Measurements from ENCODE around the gene SMARCAL1.

The SMARCAL1 gene

DNA sequence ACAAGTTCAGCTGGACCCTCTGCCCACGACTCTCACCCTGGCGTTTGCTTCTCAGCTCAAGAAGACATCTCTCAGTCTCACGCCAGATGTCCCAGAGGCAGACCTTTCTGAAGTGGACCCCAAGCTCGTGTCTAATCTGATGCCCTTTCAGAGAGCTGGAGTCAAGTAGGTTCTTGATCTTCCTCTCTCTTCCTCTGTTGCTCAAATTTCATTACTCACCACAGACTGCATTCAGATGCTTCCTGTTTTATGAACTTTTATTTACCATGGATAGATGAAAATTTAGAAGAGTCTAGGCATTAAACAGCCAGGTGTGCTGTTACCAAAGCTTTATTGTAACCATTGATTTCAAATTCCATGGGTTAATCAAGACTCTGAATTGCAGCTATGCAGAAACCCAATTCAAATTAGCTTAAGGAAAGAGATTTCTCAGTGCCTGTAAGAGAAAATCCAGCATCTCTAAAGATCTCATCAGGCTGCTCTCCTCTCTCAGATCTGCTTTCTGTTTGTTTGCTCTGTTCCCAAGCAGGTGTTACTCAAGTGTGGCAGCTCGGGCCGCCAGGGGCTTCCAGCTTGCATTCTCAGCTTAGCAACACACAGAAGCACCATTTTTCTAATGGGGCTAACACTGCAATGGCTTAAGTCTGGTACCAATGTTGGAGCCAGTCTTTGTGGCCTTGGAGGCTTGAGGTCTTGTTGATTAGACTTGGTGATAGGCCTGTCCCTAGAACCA, 16.5 kb downstream of the SMARCAL1 start:
- Mint-ChIP-seq H3K36me3 (ENCODE audit: low read depth) (peaks cover 71% of the 10 kb centered on the region), H3K27me3 (ENCODE audit: low read depth) (no peaks in the 10 kb centered on the region), H3K4me1 (ENCODE audit: low read depth) (no peaks in the 10 kb centered on the region), H3K27ac (no peak overlapping the region), H3K4me3 (no peak overlapping the region), H3K9me3 (peaks cover 6% of the 10 kb centered on the region)
- no peak for DNase-seq (ENCODE audit: low spot score)

DNA sequence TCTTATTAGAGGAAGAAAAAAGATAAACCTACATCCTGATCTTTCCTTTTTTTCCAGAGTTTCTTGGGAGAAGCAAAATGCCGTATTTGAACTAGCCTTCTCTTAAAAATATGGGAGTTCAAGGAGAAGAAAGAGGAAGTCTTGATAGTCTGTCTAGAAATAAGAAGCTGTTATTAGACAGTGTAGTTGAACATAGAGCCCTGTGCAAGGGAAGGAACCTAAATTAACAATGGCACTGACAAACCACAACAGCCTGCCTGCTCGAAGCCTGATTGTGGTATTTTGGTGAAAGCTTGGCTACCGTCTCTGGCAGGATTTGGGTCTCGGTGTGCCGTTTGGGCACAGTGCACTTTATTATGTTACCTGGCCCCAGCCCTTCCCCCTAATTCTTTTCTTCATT, 17.1 kb downstream of the SMARCAL1 start:
- Mint-ChIP-seq H3K4me1 (ENCODE audit: low read depth) (no peaks in the 10 kb centered on the region), H3K27ac (no peak overlapping the region), H3K36me3 (ENCODE audit: low read depth) (peaks cover 69% of the 10 kb centered on the region), H3K27me3 (ENCODE audit: low read depth) (no peaks in the 10 kb centered on the region), H3K9me3 (peaks cover 6% of the 10 kb centered on the region), H3K4me3 (no peak overlapping the region)
- no peak for DNase-seq (ENCODE audit: low spot score)

DNA sequence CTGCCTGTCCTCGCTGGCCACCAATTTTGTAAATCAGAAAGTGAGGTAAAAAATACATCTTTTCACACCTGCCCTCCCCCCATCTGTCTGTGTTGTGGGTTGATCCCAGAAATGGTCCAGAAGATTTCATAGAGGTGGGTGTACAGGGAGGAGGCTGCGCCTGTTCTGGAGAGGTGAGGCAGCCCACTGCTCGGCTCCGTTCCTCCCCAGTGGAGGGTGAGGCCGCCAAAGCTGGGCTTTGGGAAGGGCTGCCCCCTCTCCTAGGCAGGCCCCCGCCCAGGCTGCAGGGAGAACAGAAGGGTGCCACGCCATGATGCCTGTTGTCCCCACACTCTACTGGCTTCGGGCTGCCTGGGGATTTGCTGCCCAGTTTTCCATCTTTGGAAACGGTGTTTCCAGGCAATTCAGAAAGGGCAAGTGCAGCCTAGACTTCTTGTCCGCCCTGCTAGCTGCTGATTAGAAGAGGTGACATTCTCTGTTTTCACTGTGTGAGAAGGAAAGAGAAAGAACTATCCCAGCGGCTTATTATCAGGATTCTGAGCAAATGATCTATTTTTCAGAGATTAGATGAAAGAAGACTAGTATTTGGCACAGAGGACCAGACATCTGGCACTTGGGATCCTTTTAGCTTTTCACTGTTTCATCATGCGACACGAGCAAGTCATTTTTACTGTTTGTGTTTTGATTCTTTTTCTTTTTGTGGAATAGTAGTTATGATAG, 18.7 kb downstream of the SMARCAL1 start:
- H3K4me3 Mint-ChIP-seq: no peak overlapping the region
- H3K27ac Mint-ChIP-seq: no peak overlapping the region
- no peaks in the 10 kb centered on the region for H3K4me1 Mint-ChIP-seq (ENCODE audit: low read depth)
- no peaks in the 10 kb centered on the region for H3K27me3 Mint-ChIP-seq (ENCODE audit: low read depth)
- no peak for DNase-seq (ENCODE audit: low spot score)
- H3K9me3 Mint-ChIP-seq: no peaks in the 10 kb centered on the region
- peaks cover 63% of the 10 kb centered on the region for H3K36me3 Mint-ChIP-seq (ENCODE audit: low read depth)

DNA sequence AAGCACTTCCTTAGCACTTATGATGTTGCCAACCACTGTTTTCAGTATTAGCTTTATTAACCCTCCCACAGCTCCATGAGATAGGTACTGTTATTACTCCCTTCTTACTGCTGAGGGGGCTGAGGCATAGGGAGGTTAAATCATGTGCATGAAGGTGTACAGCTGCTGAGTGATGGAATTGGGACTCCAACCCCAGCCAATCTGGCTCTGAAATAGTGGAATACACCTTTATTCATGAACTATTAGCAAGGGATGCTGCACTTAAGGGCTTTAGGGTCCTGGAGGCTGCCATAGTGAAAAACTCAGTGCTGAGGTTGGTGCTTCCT, 19.2 kb downstream of the SMARCAL1 start:
- Mint-ChIP-seq H3K9me3 (no peaks in the 10 kb centered on the region), H3K27me3 (ENCODE audit: low read depth) (no peaks in the 10 kb centered on the region), H3K27ac (no peak overlapping the region), H3K4me1 (ENCODE audit: low read depth) (no peaks in the 10 kb centered on the region), H3K4me3 (no peak overlapping the region), H3K36me3 (ENCODE audit: low read depth) (peaks cover 63% of the 10 kb centered on the region)
- DNase-seq (ENCODE audit: low spot score): no peak

DNA sequence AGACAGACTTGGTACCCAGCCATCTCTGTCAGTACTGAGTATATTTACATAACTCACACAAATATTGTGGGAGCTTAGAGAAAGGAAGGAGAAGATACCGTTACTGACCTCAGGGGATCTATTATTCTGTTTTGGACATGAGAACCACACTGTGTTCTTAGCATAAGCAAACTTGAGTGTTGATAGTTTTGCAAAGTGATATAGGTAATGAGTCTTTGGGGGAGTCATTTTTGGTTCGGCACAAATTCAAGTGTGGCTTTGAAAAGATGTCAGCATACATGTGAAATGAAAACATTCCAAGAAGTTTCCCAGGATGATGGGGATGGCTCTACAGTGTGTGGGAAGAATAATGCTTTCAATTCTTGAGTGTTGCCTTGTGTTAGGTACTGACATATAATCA, 24.1 kb downstream of the SMARCAL1 start:
- H3K27ac Mint-ChIP-seq: no peak overlapping the region

DNA sequence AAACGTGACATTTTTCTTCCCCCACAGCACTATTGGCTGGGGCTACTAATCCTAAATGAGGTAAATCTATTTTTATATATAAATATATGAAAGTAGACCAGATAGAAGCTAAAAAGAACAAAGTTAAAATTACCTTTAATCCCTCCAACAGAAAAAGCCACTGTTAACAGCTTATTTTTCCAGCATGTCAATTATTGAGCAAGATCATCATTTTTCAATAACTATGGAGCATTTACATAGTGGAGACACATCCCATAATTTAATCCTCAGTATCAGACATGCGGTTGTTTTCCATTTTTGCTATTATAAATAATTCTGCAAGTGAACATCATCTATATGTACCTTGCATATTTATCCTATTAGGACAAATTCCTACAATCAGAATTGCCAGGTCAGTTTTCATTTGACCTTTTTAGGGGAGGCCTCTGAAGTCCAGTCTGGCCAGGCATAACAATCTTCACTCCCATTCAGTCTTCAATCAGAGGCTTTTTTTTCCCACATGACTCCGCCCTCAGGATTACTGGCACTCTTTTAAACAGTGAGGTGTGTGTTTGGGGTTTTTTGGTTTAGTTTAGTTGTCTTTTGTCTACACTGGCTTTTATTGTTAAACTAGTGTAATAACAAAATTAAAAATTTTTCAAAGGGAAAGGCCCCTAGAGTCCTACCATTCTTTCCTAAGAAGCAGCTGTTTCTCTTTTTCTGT, 29.2 kb downstream of the SMARCAL1 start:
- no peaks in the 10 kb centered on the region for H3K9me3 Mint-ChIP-seq
- H3K4me1 Mint-ChIP-seq (ENCODE audit: low read depth): no peaks in the 10 kb centered on the region
- DNase-seq (ENCODE audit: low spot score): no peak
- no peak overlapping the region for H3K4me3 Mint-ChIP-seq
- peaks cover 22% of the 10 kb centered on the region for H3K36me3 Mint-ChIP-seq (ENCODE audit: low read depth)
- no peak overlapping the region for H3K27ac Mint-ChIP-seq
- no peaks in the 10 kb centered on the region for H3K27me3 Mint-ChIP-seq (ENCODE audit: low read depth)

More for the DNA sequence above, 24.1 kb downstream of the SMARCAL1 start:
- H3K4me3 Mint-ChIP-seq: no peak overlapping the region
- peaks cover 52% of the 10 kb centered on the region for H3K36me3 Mint-ChIP-seq (ENCODE audit: low read depth)
- H3K4me1 Mint-ChIP-seq (ENCODE audit: low read depth): no peaks in the 10 kb centered on the region
- DNase-seq (ENCODE audit: low spot score): no peak
- H3K9me3 Mint-ChIP-seq: no peaks in the 10 kb centered on the region
- H3K27me3 Mint-ChIP-seq (ENCODE audit: low read depth): no peaks in the 10 kb centered on the region

DNA sequence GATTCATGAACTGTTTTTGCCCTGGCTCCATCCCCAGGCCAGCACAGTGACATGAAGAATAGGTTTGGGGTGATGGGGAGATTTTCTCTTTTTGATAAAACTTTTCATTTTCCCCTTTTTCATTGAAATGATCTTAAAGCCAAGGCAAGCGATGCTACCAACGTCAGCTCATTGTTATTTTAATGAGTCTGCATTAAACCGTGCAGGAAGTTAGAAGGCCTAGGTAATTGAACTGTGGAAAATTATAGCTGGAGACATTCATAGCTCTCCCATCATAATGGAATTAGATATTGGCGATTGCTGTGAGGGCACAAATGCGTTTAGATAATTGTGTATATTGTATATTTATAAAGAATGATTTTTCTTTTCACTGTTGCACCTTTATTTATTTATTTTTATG, 33.2 kb downstream of the SMARCAL1 start:
- peaks cover 45% of the 10 kb centered on the region for H3K36me3 Mint-ChIP-seq (ENCODE audit: low read depth)
- no peak overlapping the region for H3K4me3 Mint-ChIP-seq
- H3K27me3 Mint-ChIP-seq (ENCODE audit: low read depth): no peaks in the 10 kb centered on the region
- H3K9me3 Mint-ChIP-seq: peaks cover 5% of the 10 kb centered on the region
- no peak overlapping the region for H3K27ac Mint-ChIP-seq
- no peaks in the 10 kb centered on the region for H3K4me1 Mint-ChIP-seq (ENCODE audit: low read depth)
- DNase-seq (ENCODE audit: low spot score): no peak

DNA sequence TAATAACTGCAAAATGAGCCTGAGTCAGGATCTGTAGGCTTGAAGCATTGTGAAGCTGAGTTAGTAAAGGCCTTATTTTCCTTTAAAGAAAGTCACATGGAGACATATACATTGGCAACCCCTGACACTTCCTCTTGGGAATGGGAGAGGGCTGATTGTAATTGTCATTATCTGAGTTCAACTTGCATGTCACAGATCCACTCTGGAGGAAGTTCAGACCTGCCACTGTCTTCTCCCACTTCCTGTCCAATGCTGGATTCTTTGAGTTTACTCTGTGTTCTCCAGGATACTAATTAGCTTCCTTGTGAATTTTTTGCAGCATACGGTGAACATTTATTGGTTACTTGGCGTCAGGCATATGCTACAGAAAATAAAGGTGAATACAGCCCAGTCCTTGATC, 34.1 kb downstream of the SMARCAL1 start:
- H3K9me3 Mint-ChIP-seq: peaks cover 5% of the 10 kb centered on the region
- no peaks in the 10 kb centered on the region for H3K27me3 Mint-ChIP-seq (ENCODE audit: low read depth)
- no peak overlapping the region for H3K4me3 Mint-ChIP-seq
- no peak overlapping the region for H3K27ac Mint-ChIP-seq
- DNase-seq (ENCODE audit: low spot score): no peak
- H3K36me3 Mint-ChIP-seq (ENCODE audit: low read depth): peaks cover 47% of the 10 kb centered on the region
- H3K4me1 Mint-ChIP-seq (ENCODE audit: low read depth): no peaks in the 10 kb centered on the region

DNA sequence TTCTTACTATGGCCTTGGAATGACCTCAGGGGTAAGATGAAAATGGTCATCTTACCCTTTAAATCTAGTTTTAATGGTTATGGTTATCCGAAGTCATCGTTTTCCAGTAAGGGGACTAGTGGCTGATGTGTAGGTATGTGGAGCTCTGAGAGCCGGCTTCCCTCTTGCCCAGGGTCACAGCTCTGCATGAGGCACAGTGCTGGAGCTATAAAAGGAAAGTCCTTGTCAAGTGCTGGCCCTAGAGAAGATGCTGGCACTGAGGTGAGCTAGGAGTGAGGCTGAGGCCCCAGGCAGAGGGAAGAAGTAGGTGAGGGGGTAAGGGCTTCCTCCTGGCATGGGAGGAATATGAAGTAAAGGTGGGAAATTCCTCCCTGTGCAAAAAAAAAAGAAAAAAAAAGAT, 35.0 kb downstream of the SMARCAL1 start:
- Mint-ChIP-seq H3K4me3 (no peak overlapping the region), H3K9me3 (peaks cover 5% of the 10 kb centered on the region), H3K36me3 (ENCODE audit: low read depth) (peaks cover 48% of the 10 kb centered on the region), H3K27ac (no peak overlapping the region), H3K4me1 (ENCODE audit: low read depth) (no peaks in the 10 kb centered on the region), H3K27me3 (ENCODE audit: low read depth) (no peaks in the 10 kb centered on the region)
- no peak for DNase-seq (ENCODE audit: low spot score)

DNA sequence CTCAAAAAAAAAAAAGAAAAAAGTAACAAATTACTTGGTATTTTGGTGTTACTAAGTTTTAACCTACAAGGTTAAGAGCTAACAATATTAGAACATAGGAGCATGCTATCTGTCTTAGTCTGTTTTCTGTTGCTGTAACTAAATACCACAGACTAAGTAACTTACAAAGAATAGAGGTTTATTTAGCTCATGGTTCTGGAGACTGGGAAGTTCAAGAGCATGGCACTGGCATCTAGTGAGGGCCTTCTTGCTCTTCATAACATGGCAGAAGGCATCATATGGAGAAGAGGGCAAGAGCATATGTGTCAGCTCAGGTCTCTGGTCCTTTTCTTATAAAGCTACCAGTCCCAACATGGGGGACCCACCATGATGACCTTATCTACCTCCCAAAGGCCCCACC, 36.5 kb downstream of the SMARCAL1 start:
- H3K36me3 Mint-ChIP-seq (ENCODE audit: low read depth): peaks cover 62% of the 10 kb centered on the region
- no peak overlapping the region for H3K4me3 Mint-ChIP-seq
- no peak overlapping the region for H3K27ac Mint-ChIP-seq
- no peaks in the 10 kb centered on the region for H3K27me3 Mint-ChIP-seq (ENCODE audit: low read depth)
- no peaks in the 10 kb centered on the region for H3K4me1 Mint-ChIP-seq (ENCODE audit: low read depth)
- peaks cover 5% of the 10 kb centered on the region for H3K9me3 Mint-ChIP-seq
- no peak for DNase-seq (ENCODE audit: low spot score)

DNA sequence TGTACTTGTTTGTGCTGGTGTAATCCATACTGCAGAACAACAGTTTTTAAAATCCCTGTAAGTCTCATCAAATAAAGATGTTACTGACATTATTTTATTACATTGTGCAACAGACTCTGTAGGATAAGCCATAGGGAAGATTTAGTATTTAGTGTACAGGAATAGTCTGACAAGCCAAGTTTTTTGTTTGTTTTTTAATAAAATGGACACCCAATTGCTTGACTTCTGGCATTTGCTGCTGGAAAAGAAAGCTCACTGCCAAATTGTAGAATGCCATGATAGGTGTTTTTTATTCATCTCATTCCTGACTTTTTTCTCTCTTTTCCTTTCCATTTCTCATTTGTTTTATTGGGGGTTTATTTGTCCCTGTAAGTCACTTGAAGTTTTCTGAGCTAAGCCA, 38.1 kb downstream of the SMARCAL1 start:
- H3K36me3 Mint-ChIP-seq (ENCODE audit: low read depth): peaks cover 74% of the 10 kb centered on the region
- H3K27me3 Mint-ChIP-seq (ENCODE audit: low read depth): no peaks in the 10 kb centered on the region
- no peak for DNase-seq (ENCODE audit: low spot score)
- no peaks in the 10 kb centered on the region for H3K4me1 Mint-ChIP-seq (ENCODE audit: low read depth)
- no peak overlapping the region for H3K27ac Mint-ChIP-seq
- peaks cover 5% of the 10 kb centered on the region for H3K9me3 Mint-ChIP-seq
- H3K4me3 Mint-ChIP-seq: no peak overlapping the region

DNA sequence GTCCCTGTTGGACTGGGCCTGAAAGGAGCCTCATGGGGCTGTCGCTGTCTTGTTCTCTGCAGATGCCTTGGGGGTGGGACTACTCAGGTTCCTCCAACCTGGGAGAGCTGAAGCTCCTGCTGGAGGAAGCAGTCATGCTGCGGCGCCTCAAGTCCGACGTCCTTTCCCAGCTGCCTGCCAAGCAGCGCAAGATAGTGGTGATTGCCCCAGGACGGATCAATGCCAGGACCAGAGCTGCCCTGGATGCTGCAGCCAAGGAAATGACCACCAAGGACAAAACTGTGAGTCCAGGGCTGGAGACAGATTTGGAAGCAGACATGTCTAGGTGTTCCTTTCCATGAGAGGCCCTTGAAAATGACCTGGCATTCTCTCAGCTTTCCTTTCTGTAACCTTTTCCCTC, 38.5 kb downstream of the SMARCAL1 start:
- Mint-ChIP-seq H3K9me3 (peaks cover 5% of the 10 kb centered on the region), H3K4me1 (ENCODE audit: low read depth) (no peaks in the 10 kb centered on the region), H3K27ac (no peak overlapping the region), H3K36me3 (ENCODE audit: low read depth) (peaks cover 78% of the 10 kb centered on the region), H3K4me3 (no peak overlapping the region), H3K27me3 (ENCODE audit: low read depth) (no peaks in the 10 kb centered on the region)
- no peak for DNase-seq (ENCODE audit: low spot score)

DNA sequence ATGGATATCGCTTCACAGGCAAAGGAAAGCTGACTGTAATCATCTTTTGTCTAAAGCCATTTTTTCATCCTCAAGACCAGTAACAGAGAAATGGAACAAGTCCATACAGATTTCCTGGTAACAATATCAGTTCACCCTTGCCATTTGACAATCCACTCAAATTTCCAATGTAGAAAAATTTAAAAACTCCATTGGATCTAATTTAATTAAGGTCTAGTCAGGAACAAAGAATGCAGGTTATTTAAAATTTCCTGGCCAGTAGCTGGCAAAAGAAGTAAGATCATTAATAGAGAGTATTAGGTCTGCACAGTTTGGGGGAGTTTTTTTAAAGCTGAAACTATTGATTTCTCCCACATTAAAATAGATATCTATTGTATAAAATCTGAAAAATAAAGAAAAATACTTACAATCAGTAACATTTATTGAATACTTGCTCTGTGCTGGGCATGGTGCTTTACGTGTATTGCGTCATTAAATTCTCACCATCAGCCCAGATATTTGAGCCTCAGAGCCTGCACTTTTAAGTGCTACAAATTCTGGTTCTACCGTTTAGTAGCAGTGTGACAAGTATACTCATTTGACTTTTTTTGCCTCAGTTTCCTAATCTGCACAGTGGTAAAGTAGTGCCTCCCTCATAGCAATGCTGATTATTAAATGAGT, 41.8 kb downstream of the SMARCAL1 start:
- no peaks in the 10 kb centered on the region for H3K27me3 Mint-ChIP-seq (ENCODE audit: low read depth)
- DNase-seq (ENCODE audit: low spot score): no peak
- H3K27ac Mint-ChIP-seq: no peak overlapping the region
- H3K36me3 Mint-ChIP-seq (ENCODE audit: low read depth): peaks cover 61% of the 10 kb centered on the region
- no peaks in the 10 kb centered on the region for H3K9me3 Mint-ChIP-seq
- no peak overlapping the region for H3K4me3 Mint-ChIP-seq
- no peaks in the 10 kb centered on the region for H3K4me1 Mint-ChIP-seq (ENCODE audit: low read depth)

DNA sequence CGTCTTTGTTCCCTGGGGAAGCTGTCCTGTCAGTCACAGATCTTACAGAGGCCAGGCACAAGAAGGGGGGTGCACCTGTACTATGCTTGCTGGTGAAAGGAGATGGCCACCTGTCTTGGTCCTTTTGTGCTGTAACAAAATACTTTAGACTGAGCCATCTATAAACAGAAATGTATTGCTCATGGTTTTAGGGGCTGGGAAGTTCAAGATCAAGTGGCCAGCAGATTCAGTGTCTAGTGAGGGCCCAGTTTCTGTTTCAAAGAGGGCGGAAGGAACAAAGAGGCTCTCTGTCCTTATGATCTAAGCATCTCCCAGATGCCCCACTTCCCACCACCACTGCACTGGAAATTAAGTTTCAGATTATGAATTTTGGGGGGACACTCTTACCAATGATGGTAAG, 50.9 kb downstream of the SMARCAL1 start:
- Mint-ChIP-seq H3K9me3 (no peaks in the 10 kb centered on the region), H3K4me1 (ENCODE audit: low read depth) (peaks cover 2% of the 10 kb centered on the region), H3K4me3 (no peak overlapping the region), H3K27me3 (ENCODE audit: low read depth) (no peaks in the 10 kb centered on the region), H3K36me3 (ENCODE audit: low read depth) (peaks cover 13% of the 10 kb centered on the region), H3K27ac (no peak overlapping the region)
- no peak for DNase-seq (ENCODE audit: low spot score)

All from T-helper 2 cell treated with Interferon-gamma antibody and Interleukin-4, amounts not matched to agents 5 μg/mL and 100 μg/mL, for 36 hours (primary cell).